Stomach smooth muscle (tissue), 2 donors: Measurements from ENCODE around the gene DSG3.

ENCODE experiments used
- H3K27ac ChIP-seq: one replicate; pipeline ENCODE4 v1.7.0; 2013; ENCODE audit warnings: mild to moderate bottlenecking, low read length, inconsistent platforms
- H3K27me3 ChIP-seq, 2 donors: one replicate each; pipeline ENCODE4 v1.7.0; 2013; ENCODE audit warnings: low read length in 2 of 2; ENCODE audit not compliant: insufficient read depth in 2 of 2, control insufficient read depth in 1 of 2
- H3K36me3 ChIP-seq, 2 donors: one replicate each; pipeline ENCODE4 v1.7.0; 2013; ENCODE audit warnings: low read length in 2 of 2; ENCODE audit not compliant: control insufficient read depth in 2 of 2, insufficient read depth in 2 of 2
- H3K4me1 ChIP-seq: one replicate; pipeline ENCODE4 v1.7.0; 2013; ENCODE audit warnings: low read length; ENCODE audit not compliant: control insufficient read depth, insufficient read depth
- H3K4me3 ChIP-seq, 2 donors: one replicate each; pipeline ENCODE4 v1.7.0; 2013; ENCODE audit warnings: low read length in 2 of 2
- H3K9ac ChIP-seq, 2 donors: one replicate each; pipeline ENCODE4 v1.7.0; 2013; ENCODE audit warnings: low read length in 2 of 2, mild to moderate bottlenecking in 1 of 2
- H3K9me3 ChIP-seq, 2 donors: one replicate each; pipeline ENCODE4 v1.7.0; 2013; ENCODE audit warnings: low read length in 2 of 2; ENCODE audit not compliant: control insufficient read depth in 2 of 2
- donor health status: healthy.
- donor health status: Pancreatic carcinoma.

Gene DSG3

DNA sequence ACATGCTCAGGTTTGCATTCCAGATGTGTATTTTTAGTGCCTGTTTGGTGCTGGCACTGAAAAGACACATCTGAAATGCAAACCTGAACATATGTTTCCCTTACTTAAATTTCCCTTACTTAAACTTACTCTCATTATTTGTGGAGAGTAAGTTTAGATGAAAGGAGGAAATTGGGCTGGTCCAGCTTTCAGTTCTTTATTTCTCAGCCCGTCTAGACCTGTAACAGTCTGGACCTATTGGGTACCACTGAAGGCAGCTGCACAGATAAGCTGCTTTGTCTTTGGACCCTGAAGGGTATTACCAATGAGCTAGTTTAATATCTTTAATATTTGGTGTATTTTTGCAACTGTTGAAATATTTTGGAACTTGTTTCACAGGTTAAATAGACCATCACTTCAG lies 17.0 kb upstream of the DSG3 start:
- no peaks in the 10 kb centered on the region for H3K9me3 ChIP-seq

DNA sequence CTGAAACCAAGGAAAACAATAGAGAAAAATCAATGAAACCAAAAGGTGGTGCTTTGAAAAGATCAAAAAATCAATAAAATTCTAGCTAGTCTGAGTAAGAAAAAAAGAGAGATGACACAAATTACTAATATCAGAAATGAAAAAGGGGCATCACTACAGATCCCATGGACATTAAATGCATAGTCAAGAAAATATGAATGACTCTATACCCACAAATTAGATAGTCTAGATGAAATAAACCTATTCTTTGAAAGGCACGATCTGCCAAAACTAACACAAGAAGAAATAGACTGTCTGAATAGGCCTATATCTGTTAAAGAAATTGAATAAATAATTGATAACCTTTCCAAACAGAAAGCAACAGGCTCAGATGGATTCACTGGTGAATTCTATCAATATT lies 15.2 kb upstream of the DSG3 start:
- no peak overlapping the region for H3K27ac ChIP-seq
- H3K4me3 ChIP-seq = no peak overlapping the region
- H3K9ac ChIP-seq = no peak overlapping the region
- no peaks in the 10 kb centered on the region for H3K27me3 ChIP-seq
- H3K4me1 ChIP-seq = no peaks in the 10 kb centered on the region
- no peaks in the 10 kb centered on the region for H3K36me3 ChIP-seq
- no peaks in the 10 kb centered on the region for H3K9me3 ChIP-seq

More for the DNA sequence above, 17.0 kb upstream of the DSG3 start:
- H3K9ac ChIP-seq = no peak overlapping the region
- H3K4me1 ChIP-seq = no peaks in the 10 kb centered on the region
- no peaks in the 10 kb centered on the region for H3K27me3 ChIP-seq
- no peaks in the 10 kb centered on the region for H3K36me3 ChIP-seq
- H3K27ac ChIP-seq = no peak overlapping the region
- H3K4me3 ChIP-seq = no peak overlapping the region

DNA sequence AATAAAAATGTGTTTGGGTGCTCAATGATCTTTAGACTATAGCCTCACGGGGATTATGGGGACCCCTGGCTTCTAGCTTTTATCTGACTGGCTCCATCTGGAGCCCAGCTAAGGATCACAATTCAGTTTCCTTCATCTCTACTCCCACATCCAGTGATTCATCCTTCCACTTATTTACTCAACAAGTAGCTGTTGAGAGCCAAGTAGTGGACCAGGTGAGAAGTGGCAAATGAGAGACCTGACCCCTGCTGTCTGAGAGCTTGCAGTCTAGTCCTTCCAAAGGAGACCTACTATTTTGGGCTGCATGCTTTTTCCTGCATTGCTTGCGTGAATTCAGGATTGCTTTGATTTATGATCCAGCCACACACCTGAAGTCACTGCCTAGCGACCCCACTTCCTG lies 10.7 kb upstream of the DSG3 start:
- Histone ChIP-seq H3K36me3 (no peaks in the 10 kb centered on the region), H3K4me3 (no peak overlapping the region), H3K27ac (no peak overlapping the region), H3K4me1 (no peaks in the 10 kb centered on the region), H3K9ac (no peak overlapping the region), H3K9me3 (no peaks in the 10 kb centered on the region), H3K27me3 (no peaks in the 10 kb centered on the region)

DNA sequence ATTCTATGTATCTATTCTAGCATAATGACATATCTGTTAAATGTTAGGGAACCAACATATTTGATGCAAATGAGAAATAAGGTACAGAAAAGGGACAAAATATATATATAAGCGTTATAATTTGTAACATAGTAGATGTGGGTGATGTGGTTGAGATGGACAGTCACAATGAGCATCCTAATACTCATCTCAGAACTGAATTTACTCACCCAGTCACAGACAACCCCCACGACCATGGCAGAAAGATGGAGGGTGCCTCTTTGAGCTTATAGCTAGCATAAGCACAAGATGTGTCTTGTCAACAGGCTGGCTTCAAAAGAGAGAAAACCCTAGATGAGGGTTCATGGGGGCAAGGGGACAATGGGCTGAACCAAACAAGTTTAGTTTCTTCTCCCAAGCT lies 9.1 kb upstream of the DSG3 start:
- Histone ChIP-seq H3K4me1 (no peaks in the 10 kb centered on the region), H3K9ac (no peak overlapping the region), H3K4me3 (no peak overlapping the region), H3K36me3 (no peaks in the 10 kb centered on the region), H3K27me3 (no peaks in the 10 kb centered on the region), H3K9me3 (no peaks in the 10 kb centered on the region), H3K27ac (no peak overlapping the region)

DNA sequence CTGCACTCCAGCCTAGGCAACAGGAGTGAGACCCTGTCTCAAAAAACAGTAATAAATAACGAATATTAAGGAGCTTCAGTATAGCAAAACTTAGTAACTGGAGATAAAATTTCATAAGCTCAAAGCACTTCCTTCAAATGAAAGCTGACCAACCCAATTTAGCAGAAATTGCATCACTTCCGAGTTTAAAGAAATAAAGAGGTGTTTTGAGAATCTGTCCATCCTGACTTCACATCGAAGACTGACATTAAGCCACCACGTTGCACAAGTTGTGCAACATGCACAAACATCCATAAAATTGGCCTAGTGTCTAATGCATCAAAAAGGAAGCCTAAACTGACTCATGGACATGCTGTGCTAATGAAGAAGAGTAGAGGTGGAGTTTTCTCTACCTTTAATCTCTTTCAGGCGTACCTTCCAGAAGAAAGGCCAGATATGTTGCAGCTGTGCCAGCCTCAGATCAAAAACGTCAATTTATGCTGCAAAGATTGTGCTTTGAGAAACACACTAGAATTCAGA lies 7.7 kb upstream of the DSG3 start:
- no peak overlapping the region for H3K9ac ChIP-seq
- H3K27ac ChIP-seq = no peak overlapping the region
- H3K9me3 ChIP-seq = no peaks in the 10 kb centered on the region
- no peaks in the 10 kb centered on the region for H3K4me1 ChIP-seq
- no peaks in the 10 kb centered on the region for H3K27me3 ChIP-seq
- H3K36me3 ChIP-seq = no peaks in the 10 kb centered on the region
- H3K4me3 ChIP-seq = no peak overlapping the region

DNA sequence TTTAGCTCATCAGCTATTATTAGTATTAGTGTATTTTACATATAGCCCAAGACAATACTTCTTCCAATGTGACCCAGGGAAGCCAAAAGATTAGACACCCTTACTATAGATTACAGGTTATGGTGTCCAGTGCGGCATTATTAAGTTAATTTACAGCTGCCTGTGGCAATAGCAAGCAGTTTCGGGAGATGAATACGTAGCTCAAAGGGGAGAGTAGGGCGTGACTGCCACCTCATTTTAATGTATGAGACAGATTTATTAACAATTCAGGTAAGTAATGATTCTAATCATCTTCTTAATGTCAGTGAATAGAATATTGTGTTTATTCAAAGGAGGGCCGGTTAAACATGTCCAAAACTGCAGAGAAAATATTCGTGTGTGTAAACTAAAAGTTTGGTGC lies 6.8 kb upstream of the DSG3 start:
- no peaks in the 10 kb centered on the region for H3K4me1 ChIP-seq
- no peak overlapping the region for H3K9ac ChIP-seq
- H3K27ac ChIP-seq = no peak overlapping the region
- H3K36me3 ChIP-seq = no peaks in the 10 kb centered on the region
- H3K9me3 ChIP-seq = no peaks in the 10 kb centered on the region
- no peaks in the 10 kb centered on the region for H3K27me3 ChIP-seq
- H3K4me3 ChIP-seq = no peak overlapping the region

DNA sequence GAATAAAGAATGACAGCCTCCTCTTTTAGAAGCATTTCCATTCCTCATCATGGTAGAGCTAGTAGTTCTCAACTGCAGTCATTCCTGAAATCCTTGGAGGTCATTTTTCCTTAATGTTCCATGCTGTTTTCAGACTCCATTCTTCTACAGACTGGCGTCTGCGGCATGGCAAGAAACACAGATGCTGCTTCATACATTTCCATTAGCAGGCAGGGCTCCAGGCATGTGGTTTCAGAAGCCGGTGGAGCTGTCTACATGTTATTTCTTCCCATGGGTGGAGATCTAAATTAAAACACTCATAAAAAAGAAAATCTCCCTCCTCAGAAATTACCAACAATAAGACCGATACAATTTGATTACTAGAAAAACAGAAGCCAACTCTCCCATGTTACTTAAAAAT lies 6.0 kb upstream of the DSG3 start:
- no peaks in the 10 kb centered on the region for H3K9me3 ChIP-seq
- no peak overlapping the region for H3K9ac ChIP-seq
- H3K4me1 ChIP-seq = no peaks in the 10 kb centered on the region
- no peaks in the 10 kb centered on the region for H3K36me3 ChIP-seq
- H3K27ac ChIP-seq = no peak overlapping the region
- H3K4me3 ChIP-seq = no peak overlapping the region
- no peaks in the 10 kb centered on the region for H3K27me3 ChIP-seq

DNA sequence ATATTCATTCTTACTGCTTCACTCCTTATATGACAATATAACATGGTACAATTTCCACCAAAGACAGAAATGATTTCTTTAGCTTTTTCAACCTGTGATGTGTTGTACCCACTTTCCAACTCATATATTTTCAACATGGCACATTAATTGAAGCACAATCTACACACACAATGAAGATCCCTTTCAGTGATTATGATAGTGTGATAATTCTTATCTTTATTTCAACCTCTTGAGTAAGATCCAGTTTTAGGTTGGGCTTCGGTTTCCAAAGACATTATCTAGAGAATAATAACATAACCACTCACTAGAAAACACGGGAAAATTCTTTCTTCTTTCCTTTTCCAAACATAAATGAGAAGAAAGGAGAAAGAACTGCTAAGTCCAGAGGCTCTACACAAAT lies 3.4 kb upstream of the DSG3 start:
- Histone ChIP-seq H3K9me3 (no peaks in the 10 kb centered on the region), H3K27me3 (no peaks in the 10 kb centered on the region), H3K27ac (no peak overlapping the region), H3K4me1 (no peaks in the 10 kb centered on the region), H3K36me3 (no peaks in the 10 kb centered on the region), H3K4me3 (no peak overlapping the region), H3K9ac (no peak overlapping the region)

DNA sequence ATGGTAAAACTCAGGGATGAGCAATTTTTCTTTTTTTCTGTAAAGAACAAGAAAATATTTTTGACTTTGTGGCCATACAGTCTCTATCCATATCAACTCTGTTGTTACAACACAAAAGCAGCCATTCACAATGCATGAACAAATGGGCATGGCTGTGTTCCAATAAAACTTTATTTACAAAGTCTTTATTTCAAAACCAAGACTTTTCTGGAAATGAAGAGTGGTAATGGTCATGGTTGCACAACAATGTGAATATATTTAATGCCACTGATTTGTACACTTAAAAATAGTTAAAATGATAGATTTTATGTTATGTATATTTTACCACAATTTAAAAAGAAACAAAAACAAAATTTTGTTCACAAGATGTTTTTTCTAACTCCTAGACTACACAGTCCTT lies 1.6 kb upstream of the DSG3 start:
- Histone ChIP-seq H3K36me3 (no peaks in the 10 kb centered on the region), H3K27ac (no peak overlapping the region), H3K4me1 (no peaks in the 10 kb centered on the region), H3K9me3 (no peaks in the 10 kb centered on the region), H3K4me3 (no peak overlapping the region), H3K27me3 (no peaks in the 10 kb centered on the region), H3K9ac (no peak overlapping the region)

DNA sequence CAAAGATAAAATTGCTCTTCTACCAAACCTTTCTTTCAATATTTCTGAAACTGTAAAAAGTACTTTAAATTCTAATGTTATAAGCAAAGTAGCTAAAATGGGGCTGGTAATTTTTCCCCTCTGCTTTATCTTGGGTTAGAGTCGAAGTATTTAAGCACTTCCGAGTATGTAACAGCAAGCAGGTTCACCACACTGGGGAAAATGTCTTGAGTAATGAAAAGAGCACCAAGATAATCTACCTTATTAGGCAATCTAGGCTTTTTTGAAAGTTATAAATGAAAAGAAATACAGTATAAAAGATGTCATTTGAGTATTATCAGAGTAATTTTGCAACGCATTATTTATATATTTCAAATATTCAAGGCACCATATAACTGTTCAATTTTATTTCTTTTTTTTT lies 687 bp upstream of the DSG3 start:
- Histone ChIP-seq H3K9ac (no peak overlapping the region), H3K27me3 (no peaks in the 10 kb centered on the region), H3K9me3 (no peaks in the 10 kb centered on the region), H3K4me3 (no peak overlapping the region), H3K36me3 (no peaks in the 10 kb centered on the region), H3K4me1 (no peaks in the 10 kb centered on the region), H3K27ac (no peak overlapping the region)

DNA sequence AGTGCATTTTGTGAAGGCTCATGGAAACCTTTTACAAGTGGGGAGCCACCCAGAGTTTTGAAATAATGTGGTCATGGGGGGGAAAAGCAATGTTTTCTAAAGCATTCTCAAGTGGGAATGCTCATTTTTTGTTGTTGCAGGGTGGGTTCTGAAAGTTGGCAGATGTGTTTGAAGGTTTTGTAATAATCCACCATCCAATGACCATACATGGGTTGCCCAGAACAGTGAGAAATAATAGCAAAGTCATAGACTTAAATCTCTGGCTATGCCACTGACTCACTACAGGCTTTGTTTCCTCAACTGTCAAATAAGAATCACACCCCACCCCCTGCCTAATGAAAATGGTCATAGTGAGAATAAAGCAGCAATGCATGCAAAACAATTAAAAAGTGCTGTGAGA lies 2.9 kb downstream of the DSG3 start:
- H3K9me3 ChIP-seq = no peaks in the 10 kb centered on the region
- no peak overlapping the region for H3K4me3 ChIP-seq
- no peak overlapping the region for H3K9ac ChIP-seq
- no peaks in the 10 kb centered on the region for H3K27me3 ChIP-seq
- no peaks in the 10 kb centered on the region for H3K36me3 ChIP-seq
- H3K4me1 ChIP-seq = no peaks in the 10 kb centered on the region
- H3K27ac ChIP-seq = no peak overlapping the region
